MM.1S (cell line): ENCODE results near the gene BHLHA9.

Experiments
- DNase-seq: peaks from one replicate; pipeline ENCODE4 v3.0.0-alpha.2; 2015
- H2AFZ ChIP-seq: fragments of 300-600 bp; sonication (generic); 2 replicates; pipeline ENCODE4 v1.6.0; 2016; ENCODE audit warnings: antibody characterized with exemption, low read length
- H3F3A ChIP-seq: fragments of 300-600 bp; sonication (generic); 2 replicates; pipeline ENCODE4 v1.6.1; 2016; ENCODE audit warnings: mild to moderate bottlenecking, antibody characterized with exemption, low read length, moderate library complexity, mixed read lengths; ENCODE audit not compliant: insufficient read depth
- H3K27ac ChIP-seq: fragments of 300-600 bp; sonication (generic); 2 replicates; pipeline ENCODE4 v1.5.1; 2016; ENCODE audit warnings: mild to moderate bottlenecking, low read length
- H3K27me3 ChIP-seq: fragments of 300-600 bp; sonication (generic); replicated peaks from 2 replicates; pipeline ENCODE4 v1.6.0; 2016; ENCODE audit warnings: low read length; ENCODE audit not compliant: insufficient read depth
- H3K36me3 ChIP-seq: fragments of 300-600 bp; sonication (generic); replicated peaks from 2 replicates; pipeline ENCODE4 v1.6.1; 2016; ENCODE audit warnings: mild to moderate bottlenecking, low read length, mixed read lengths; ENCODE audit not compliant: insufficient read depth
- H3K4me1 ChIP-seq: fragments of 300-600 bp; sonication (generic); 2 replicates; pipeline ENCODE4 v1.6.1; 2016; ENCODE audit warnings: low read length, mixed read lengths
- H3K4me2 ChIP-seq: fragments of 300-600 bp; sonication (generic); 2 replicates; pipeline ENCODE4 v1.6.0; 2016; ENCODE audit warnings: low read depth, low read length
- H3K4me3 ChIP-seq: fragments of 300-600 bp; sonication (generic); 2 replicates; pipeline ENCODE4 v1.5.1; 2016; ENCODE audit warnings: low read length, mixed read lengths
- H3K79me2 ChIP-seq: fragments of 300-600 bp; sonication (generic); 2 replicates; pipeline ENCODE4 v1.6.1; 2016; ENCODE audit warnings: mixed run types, low read length, mixed read lengths
- H3K9ac ChIP-seq: fragments of 300-600 bp; sonication (generic); 2 replicates; pipeline ENCODE4 v1.6.1; 2016; ENCODE audit warnings: low read length, mixed read lengths
- H3K9me2 ChIP-seq: fragments of 300-600 bp; sonication (generic); replicated peaks from 2 replicates; pipeline ENCODE4 v1.6.1; 2016; ENCODE audit warnings: mild to moderate bottlenecking, low read length, mixed read lengths; ENCODE audit not compliant: insufficient read depth
- H3K9me3 ChIP-seq: fragments of 300-600 bp; sonication (generic); replicated peaks from 2 replicates; pipeline ENCODE4 v1.6.1; 2016; ENCODE audit warnings: mild to moderate bottlenecking, low read length, mixed read lengths; ENCODE audit not compliant: insufficient read depth
- H4K20me1 ChIP-seq: fragments of 300-600 bp; sonication (generic); 2 replicates; pipeline ENCODE4 v1.6.1; 2016; ENCODE audit warnings: mild to moderate bottlenecking, low read length, moderate library complexity, mixed read lengths; ENCODE audit not compliant: insufficient read depth
- CTCF ChIP-seq: fragments of 300-600 bp; sonication (generic); IDR thresholded peaks from 2 replicates; pipeline ENCODE4 v1.5.1; 2016; ENCODE audit warnings: antibody characterized with exemption, low read length, mixed read lengths
- EZH2 ChIP-seq: fragments of 300-600 bp; sonication (generic); optimal IDR thresholded peaks from 2 replicates; pipeline ENCODE3; 2017; ENCODE audit warnings: low read depth, mild to moderate bottlenecking, antibody characterized with exemption, low read length, mixed read lengths
- EZH2phosphoT487 ChIP-seq: fragments of 300-600 bp; sonication (generic); IDR thresholded peaks from 2 replicates; pipeline ENCODE4 v1.6.1; 2018; ENCODE audit warnings: antibody characterized with exemption, low read length

The BHLHA9 gene

DNA sequence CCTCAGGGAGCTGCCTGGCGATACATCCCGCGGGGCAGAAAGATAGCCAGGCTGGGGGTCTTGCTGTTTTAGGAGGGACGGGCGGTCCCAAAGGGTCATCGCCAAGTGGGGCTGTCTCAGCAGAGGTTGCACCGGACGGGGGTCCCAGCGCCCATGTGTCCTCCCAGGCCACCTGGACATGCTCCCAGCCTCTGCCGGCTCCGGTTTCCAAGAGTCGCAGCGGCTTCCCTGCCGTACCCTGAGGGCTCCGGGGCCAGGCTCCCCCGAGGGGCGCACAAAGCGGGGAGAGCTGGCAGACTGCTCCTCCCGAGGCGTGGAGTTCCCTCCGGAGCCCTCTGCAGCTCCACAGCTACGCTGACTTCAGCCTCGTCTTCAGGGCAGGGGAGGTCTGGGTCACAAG, 10.4 kb downstream of the BHLHA9 start:
- H3K9me2 ChIP-seq, result no peaks in the 10 kb centered on the region
- H3K9ac ChIP-seq, result no peak overlapping the region
- no peak overlapping the region for H3K27ac ChIP-seq
- H3K4me3 ChIP-seq, result no peak overlapping the region
- H3K79me2 ChIP-seq, result no peaks in the 10 kb centered on the region
- DNase-seq, result no peak
- no peaks in the 10 kb centered on the region for H3K36me3 ChIP-seq
- H2AFZ ChIP-seq, result no peak overlapping the region
- no peaks in the 10 kb centered on the region for H3K4me1 ChIP-seq
- TF ChIP-seq EZH2phosphoT487 (no peak), EZH2 (no peak), CTCF (no peak)
- H3K27me3 ChIP-seq, result peaks cover 66% of the 10 kb centered on the region
- H3K9me3 ChIP-seq, result no peaks in the 10 kb centered on the region
- H3K4me2 ChIP-seq, result no peak overlapping the region
- H3F3A ChIP-seq, result no peaks in the 10 kb centered on the region
- H4K20me1 ChIP-seq, result no peaks in the 10 kb centered on the region

- Histone ChIP-seq H3K4me3 (no peak overlapping the region), H3K9me3 (no peaks in the 10 kb centered on the region), H3K4me1 (no peaks in the 10 kb centered on the region), H2AFZ (no peak overlapping the region), H4K20me1 (no peaks in the 10 kb centered on the region), H3K9me2 (no peaks in the 10 kb centered on the region), H3K4me2 (no peak overlapping the region), H3K27me3 (peaks cover 61% of the 10 kb centered on the region), H3F3A (no peaks in the 10 kb centered on the region), H3K36me3 (no peaks in the 10 kb centered on the region), H3K79me2 (no peaks in the 10 kb centered on the region), H3K27ac (no peak overlapping the region), H3K9ac (no peak overlapping the region)
- TF ChIP-seq EZH2phosphoT487 (no peak), EZH2 (no peak), CTCF (no peak)
- no peak for DNase-seq
Measured at GRCh38 chr17:1286379-1287106, 16.3 kb downstream of the BHLHA9 start.

- Histone ChIP-seq H3K27me3 (peaks cover 75% of the 10 kb centered on the region), H3K9ac (no peak overlapping the region), H2AFZ (no peak overlapping the region), H3K36me3 (no peaks in the 10 kb centered on the region), H3K9me3 (no peaks in the 10 kb centered on the region), H4K20me1 (no peaks in the 10 kb centered on the region), H3K4me3 (no peak overlapping the region), H3K27ac (no peak overlapping the region), H3K79me2 (no peaks in the 10 kb centered on the region), H3K9me2 (no peaks in the 10 kb centered on the region), H3K4me2 (no peak overlapping the region), H3F3A (no peaks in the 10 kb centered on the region), H3K4me1 (no peaks in the 10 kb centered on the region)
- TF ChIP-seq EZH2phosphoT487 (no peak), EZH2 (no peak), CTCF (no peak)
- DNase-seq, result no peak
Measured at GRCh38 chr17:1289695-1290094, 19.5 kb downstream of the BHLHA9 start.
